ENCODE results near the gene CCDC17. TPM values are rescaled to one million over a fixed set of nuclear protein-coding genes. Genes with fewer than 3 reads are reported as not detected.

CCDC17 gene
- total RNA-seq, 1 donor from 2014 or later = 1.5 TPM

DNA sequence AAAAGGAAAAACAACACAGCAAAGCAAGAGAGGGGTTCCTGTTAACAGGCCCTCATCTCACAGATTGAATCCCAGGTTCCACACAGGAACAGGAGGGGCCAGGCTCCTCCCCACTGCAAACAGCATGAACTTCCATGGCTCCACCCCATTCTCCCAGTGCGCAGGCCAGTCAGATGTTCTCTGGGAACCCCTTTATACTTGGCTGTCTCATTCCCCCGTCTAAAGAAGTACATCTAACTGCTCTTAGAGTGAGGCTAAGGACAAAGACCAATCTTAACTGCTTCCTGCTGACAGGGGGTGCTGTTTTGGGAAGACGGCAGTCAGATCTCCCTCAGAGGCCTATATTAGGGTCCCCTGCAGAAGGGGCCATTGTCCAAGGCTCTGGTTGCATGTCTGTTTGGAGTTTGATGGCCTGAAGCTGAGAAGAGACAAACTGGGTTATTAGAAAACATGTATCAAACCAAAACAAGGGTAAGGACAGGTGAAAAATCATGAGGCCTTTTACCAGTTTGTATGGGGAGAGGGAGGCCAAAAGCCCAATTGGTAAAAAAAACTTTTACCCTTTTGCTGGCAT lies 50.5 kb downstream of the CCDC17 start:
- H3K27me3 ChIP-seq = no peaks in the 10 kb centered on the region
- TF ChIP-seq EZH2phosphoT487 (IDR thresholded peaks at IDR 0.05) (no peak), EZH2 (IDR thresholded peaks at IDR 0.05) (no peak)
- TF ChIP-seq, protein P1, sequence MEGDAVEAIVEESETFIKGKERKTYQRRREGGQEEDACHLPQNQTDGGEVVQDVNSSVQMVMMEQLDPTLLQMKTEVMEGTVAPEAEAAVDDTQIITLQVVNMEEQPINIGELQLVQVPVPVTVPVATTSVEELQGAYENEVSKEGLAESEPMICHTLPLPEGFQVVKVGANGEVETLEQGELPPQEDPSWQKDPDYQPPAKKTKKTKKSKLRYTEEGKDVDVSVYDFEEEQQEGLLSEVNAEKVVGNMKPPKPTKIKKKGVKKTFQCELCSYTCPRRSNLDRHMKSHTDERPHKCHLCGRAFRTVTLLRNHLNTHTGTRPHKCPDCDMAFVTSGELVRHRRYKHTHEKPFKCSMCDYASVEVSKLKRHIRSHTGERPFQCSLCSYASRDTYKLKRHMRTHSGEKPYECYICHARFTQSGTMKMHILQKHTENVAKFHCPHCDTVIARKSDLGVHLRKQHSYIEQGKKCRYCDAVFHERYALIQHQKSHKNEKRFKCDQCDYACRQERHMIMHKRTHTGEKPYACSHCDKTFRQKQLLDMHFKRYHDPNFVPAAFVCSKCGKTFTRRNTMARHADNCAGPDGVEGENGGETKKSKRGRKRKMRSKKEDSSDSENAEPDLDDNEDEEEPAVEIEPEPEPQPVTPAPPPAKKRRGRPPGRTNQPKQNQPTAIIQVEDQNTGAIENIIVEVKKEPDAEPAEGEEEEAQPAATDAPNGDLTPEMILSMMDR (IDR thresholded peaks at IDR 0.05) = no peak
- peaks cover 41% of the 10 kb centered on the region for H3F3A ChIP-seq (ENCODE audit: low read depth)
- peaks cover 10% of the 10 kb centered on the region for H4K20me1 ChIP-seq (ENCODE audit: low read depth)
- H3K4me1 ChIP-seq = peaks cover 13% of the 10 kb centered on the region
- no peaks in the 10 kb centered on the region for H3K9me3 Mint-ChIP-seq
- peak overlapping the region; percentile 29 for H3K27ac ChIP-seq
- DNase-seq (ENCODE audit: low spot score) = peak; percentile 40
- peaks cover 10% of the 10 kb centered on the region for H3K36me3 Mint-ChIP-seq
- no peaks in the 10 kb centered on the region for H3K79me2 ChIP-seq (ENCODE audit: low read depth)
- peaks cover 14% of the 10 kb centered on the region for H3K4me1 Mint-ChIP-seq
- H3K4me2 ChIP-seq = peak overlapping the region; percentile 62
- no peak overlapping the region for H3K4me3 Mint-ChIP-seq
- H3K36me3 ChIP-seq = no peaks in the 10 kb centered on the region
- peak overlapping the region; percentile 85 for H2AFZ ChIP-seq (replicated peaks)
- no peaks in the 10 kb centered on the region for H3K9me3 ChIP-seq (ENCODE audit: low read depth)
- peak overlapping the region; percentile 47 for H3K9ac ChIP-seq
- no peaks in the 10 kb centered on the region for H3K27me3 Mint-ChIP-seq (ENCODE audit: insufficient read depth, low read depth)
- no peak overlapping the region for H3K27ac Mint-ChIP-seq
- no peak overlapping the region for H3K4me3 ChIP-seq

DNA sequence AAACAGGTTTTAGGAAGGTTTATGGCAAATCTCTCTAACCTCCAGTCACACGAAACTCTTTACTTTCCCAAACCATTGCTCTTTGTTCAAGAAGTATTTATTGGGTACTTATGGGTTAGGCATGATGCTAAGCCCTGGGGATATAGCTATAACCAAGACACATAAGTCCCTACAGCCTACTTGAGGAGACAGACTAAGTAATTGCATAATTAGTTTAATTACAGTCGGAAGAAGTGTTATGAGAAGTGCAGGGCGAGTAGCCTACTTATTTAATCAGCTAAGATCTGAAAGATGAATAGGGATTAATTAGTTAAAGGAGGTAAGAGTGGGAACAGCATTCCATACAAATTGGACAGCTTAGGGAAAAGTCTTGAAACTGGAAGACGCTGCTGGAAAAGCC lies 53.2 kb downstream of the CCDC17 start:
- Histone ChIP-seq H3K4me1 (peaks cover 13% of the 10 kb centered on the region), H3K4me2 (no peak overlapping the region), H3K4me3 (no peak overlapping the region), H3K9me3 (ENCODE audit: low read depth) (no peaks in the 10 kb centered on the region), H3K79me2 (ENCODE audit: low read depth) (no peaks in the 10 kb centered on the region), H3F3A (ENCODE audit: low read depth) (peaks cover 41% of the 10 kb centered on the region), H3K36me3 (no peaks in the 10 kb centered on the region), H3K9ac (no peak overlapping the region), H3K27ac (no peak overlapping the region), H2AFZ (replicated peaks) (no peak overlapping the region), H4K20me1 (ENCODE audit: low read depth) (peaks cover 10% of the 10 kb centered on the region), H3K27me3 (no peaks in the 10 kb centered on the region)
- H3K36me3 Mint-ChIP-seq = peaks cover 21% of the 10 kb centered on the region
- no peak overlapping the region for H3K4me3 Mint-ChIP-seq
- H3K27ac Mint-ChIP-seq = no peak overlapping the region
- H3K9me3 Mint-ChIP-seq = no peaks in the 10 kb centered on the region
- peaks cover 11% of the 10 kb centered on the region for H3K4me1 Mint-ChIP-seq
- no peaks in the 10 kb centered on the region for H3K27me3 Mint-ChIP-seq (ENCODE audit: insufficient read depth, low read depth)
- no peak for DNase-seq (ENCODE audit: low spot score)
- TF ChIP-seq, protein P1 (IDR thresholded peaks at IDR 0.05) = no peak
- no peak for TF ChIP-seq EZH2 (IDR thresholded peaks at IDR 0.05)
- no peak for TF ChIP-seq EZH2phosphoT487 (IDR thresholded peaks at IDR 0.05)

Small RNA genes lying within 50 kb of the gene (small RNA-seq; reads per million reads assigned to genes)
- gene AL355480.1 = not detected
- not detected for gene AL355480.2
- not detected for gene AL355480.3
- not detected for gene AL355480.4

Other genes starting within 250 kb of the CCDC17 start
- gene TESK2, start 132.9 kb downstream of the CCDC17 start, total RNA-seq (ENCODE audit: low replicate concordance) = 10.5 and 14.9 TPM in 2 replicates
- gene CCDC163, start 124.0 kb downstream of the CCDC17 start, total RNA-seq (ENCODE audit: low replicate concordance) = 1.7 TPM in 2 replicates
- 3.1 and 5.8 TPM in 2 replicates for gene MMACHC, start 123.8 kb downstream of the CCDC17 start, total RNA-seq (ENCODE audit: low replicate concordance)
- gene PRDX1, start 102.2 kb downstream of the CCDC17 start, total RNA-seq (ENCODE audit: low replicate concordance) = 477 and 653 TPM in 2 replicates
- 129 and 167 TPM in 2 replicates for gene AKR1A1, start 73.2 kb downstream of the CCDC17 start, total RNA-seq (ENCODE audit: low replicate concordance)
- gene NASP, start 40.0 kb downstream of the CCDC17 start, total RNA-seq (ENCODE audit: low replicate concordance) = 337 and 436 TPM in 2 replicates
- 147 and 262 TPM in 2 replicates for gene GPBP1L1, start 62.5 kb upstream of the CCDC17 start, total RNA-seq (ENCODE audit: low replicate concordance)
- 56.0 and 65.2 TPM in 2 replicates for gene TMEM69, start 64.1 kb upstream of the CCDC17 start, total RNA-seq (ENCODE audit: low replicate concordance)
- gene IPP, start 126.6 kb upstream of the CCDC17 start, total RNA-seq (ENCODE audit: low replicate concordance) = 10.0 and 15.0 TPM in 2 replicates
- gene MAST2, start 179.6 kb upstream of the CCDC17 start, total RNA-seq (ENCODE audit: low replicate concordance) = 5.5 and 20.3 TPM in 2 replicates

All from neural progenitor cell (in vitro differentiated cells).